ENCODE data around the gene SRP68. TPM values are rescaled to one million over a fixed set of nuclear protein-coding genes. Genes with fewer than 3 reads are reported as not detected.

The SRP68 gene
- total and polyA plus RNA-seq, 4 donors, result 30.8 to 68.9 (median 57.0) TPM

DNA sequence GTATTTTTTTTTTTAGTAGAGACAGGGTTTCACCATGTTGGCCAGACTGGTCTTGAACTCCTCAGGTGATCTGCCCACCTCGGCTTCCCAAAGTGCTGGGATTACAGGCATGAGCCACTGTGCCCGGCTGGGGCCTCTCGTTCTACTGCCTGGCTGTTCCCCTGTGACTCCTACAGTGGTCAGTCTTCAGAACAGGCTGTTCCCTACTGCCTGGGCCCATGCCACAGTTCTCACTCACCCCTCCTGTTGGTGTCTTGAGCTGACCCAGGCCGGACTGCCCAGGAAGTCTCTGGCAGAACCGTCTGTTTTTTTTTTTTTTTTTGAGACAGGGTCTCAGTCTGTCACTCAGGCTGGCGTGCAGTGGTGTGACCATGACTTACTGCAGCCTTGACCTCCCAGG, 68.4 kb downstream of the SRP68 start:
- peaks cover 0 to 20% (median 1%) of the 10 kb centered on the region in 4 donors for H3K36me3 ChIP-seq (ENCODE audit: control insufficient read depth in 4 of 4, insufficient read depth in 4 of 4, low read length in 4 of 4)
- no peak overlapping the region for H3K4me3 ChIP-seq
- WGBS, 2 donors, result 77 to 81% methylated on average over 6 of the region's 6 CpGs
- TF ChIP-seq, protein P1, sequence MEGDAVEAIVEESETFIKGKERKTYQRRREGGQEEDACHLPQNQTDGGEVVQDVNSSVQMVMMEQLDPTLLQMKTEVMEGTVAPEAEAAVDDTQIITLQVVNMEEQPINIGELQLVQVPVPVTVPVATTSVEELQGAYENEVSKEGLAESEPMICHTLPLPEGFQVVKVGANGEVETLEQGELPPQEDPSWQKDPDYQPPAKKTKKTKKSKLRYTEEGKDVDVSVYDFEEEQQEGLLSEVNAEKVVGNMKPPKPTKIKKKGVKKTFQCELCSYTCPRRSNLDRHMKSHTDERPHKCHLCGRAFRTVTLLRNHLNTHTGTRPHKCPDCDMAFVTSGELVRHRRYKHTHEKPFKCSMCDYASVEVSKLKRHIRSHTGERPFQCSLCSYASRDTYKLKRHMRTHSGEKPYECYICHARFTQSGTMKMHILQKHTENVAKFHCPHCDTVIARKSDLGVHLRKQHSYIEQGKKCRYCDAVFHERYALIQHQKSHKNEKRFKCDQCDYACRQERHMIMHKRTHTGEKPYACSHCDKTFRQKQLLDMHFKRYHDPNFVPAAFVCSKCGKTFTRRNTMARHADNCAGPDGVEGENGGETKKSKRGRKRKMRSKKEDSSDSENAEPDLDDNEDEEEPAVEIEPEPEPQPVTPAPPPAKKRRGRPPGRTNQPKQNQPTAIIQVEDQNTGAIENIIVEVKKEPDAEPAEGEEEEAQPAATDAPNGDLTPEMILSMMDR (IDR thresholded peaks at IDR 0.05; ENCODE audit: control extremely low read depth, extremely low read depth), result no peak
- peaks cover 0 to 3% (median 0%) of the 10 kb centered on the region in 5 donors for H3K4me1 ChIP-seq (ENCODE audit: control insufficient read depth in 5 of 5, insufficient read depth in 5 of 5, low read length in 5 of 5)
- H3K9ac ChIP-seq (ENCODE audit: insufficient read depth in 1 of 2, low read length in 2 of 2), result no peak overlapping the region
- no peak for DNase-seq
- no peaks in the 10 kb centered on the region for H3K27me3 ChIP-seq (ENCODE audit: control insufficient read depth in 3 of 3, insufficient read depth in 3 of 3, low read length in 2 of 3)
- H3K27ac ChIP-seq (ENCODE audit: low read depth in 1 of 2, low read length in 1 of 2), result no peak overlapping the region
- no peak for ATAC-seq (ENCODE audit: insufficient read depth, low FRiP score)
- no peaks in the 10 kb centered on the region for H3K9me3 ChIP-seq (ENCODE audit: control insufficient read depth in 4 of 4, insufficient read depth in 3 of 4, low read length in 3 of 4)

DNA sequence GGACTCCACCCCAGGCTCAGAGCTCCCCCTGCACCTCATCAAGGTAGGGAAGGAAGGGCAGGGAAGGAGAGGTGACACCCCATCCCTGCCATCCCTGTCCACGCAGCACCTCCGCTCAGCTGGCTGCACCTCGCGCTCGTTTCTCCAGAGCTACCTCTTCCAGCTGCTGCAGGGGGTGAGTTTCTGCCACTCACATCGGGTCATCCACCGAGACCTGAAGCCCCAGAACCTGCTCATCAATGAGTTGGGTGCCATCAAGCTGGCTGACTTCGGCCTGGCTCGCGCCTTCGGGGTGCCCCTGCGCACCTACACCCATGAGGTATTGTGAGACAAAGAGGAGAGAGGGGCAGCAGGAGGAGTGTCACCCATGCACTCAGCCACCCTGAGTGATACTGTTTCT, 70.2 kb downstream of the SRP68 start:
- ATAC-seq (ENCODE audit: insufficient read depth, low FRiP score), result no peak
- Histone ChIP-seq H3K27me3 (ENCODE audit: control insufficient read depth in 3 of 3, insufficient read depth in 3 of 3, low read length in 2 of 3) (no peaks in the 10 kb centered on the region), H3K27ac (ENCODE audit: low read depth in 1 of 2, low read length in 1 of 2) (no peak overlapping the region), H3K36me3 (ENCODE audit: control insufficient read depth in 4 of 4, insufficient read depth in 4 of 4, low read length in 4 of 4) (peaks cover 0 to 20% (median 1%) of the 10 kb centered on the region in 4 donors), H3K9ac (ENCODE audit: insufficient read depth in 1 of 2, low read length in 2 of 2) (no peak overlapping the region), H3K9me3 (ENCODE audit: control insufficient read depth in 4 of 4, insufficient read depth in 3 of 4, low read length in 3 of 4) (no peaks in the 10 kb centered on the region), H3K4me1 (ENCODE audit: control insufficient read depth in 5 of 5, insufficient read depth in 5 of 5, low read length in 5 of 5) (peaks cover 0 to 3% (median 0%) of the 10 kb centered on the region in 5 donors), H3K4me3 (no peak overlapping the region)
- 97 to 98% methylated on average over 12 of the region's 12 CpGs for WGBS, 2 donors
- no peak for DNase-seq
- TF ChIP-seq, protein P1 (IDR thresholded peaks at IDR 0.05; ENCODE audit: control extremely low read depth, extremely low read depth), result no peak

DNA sequence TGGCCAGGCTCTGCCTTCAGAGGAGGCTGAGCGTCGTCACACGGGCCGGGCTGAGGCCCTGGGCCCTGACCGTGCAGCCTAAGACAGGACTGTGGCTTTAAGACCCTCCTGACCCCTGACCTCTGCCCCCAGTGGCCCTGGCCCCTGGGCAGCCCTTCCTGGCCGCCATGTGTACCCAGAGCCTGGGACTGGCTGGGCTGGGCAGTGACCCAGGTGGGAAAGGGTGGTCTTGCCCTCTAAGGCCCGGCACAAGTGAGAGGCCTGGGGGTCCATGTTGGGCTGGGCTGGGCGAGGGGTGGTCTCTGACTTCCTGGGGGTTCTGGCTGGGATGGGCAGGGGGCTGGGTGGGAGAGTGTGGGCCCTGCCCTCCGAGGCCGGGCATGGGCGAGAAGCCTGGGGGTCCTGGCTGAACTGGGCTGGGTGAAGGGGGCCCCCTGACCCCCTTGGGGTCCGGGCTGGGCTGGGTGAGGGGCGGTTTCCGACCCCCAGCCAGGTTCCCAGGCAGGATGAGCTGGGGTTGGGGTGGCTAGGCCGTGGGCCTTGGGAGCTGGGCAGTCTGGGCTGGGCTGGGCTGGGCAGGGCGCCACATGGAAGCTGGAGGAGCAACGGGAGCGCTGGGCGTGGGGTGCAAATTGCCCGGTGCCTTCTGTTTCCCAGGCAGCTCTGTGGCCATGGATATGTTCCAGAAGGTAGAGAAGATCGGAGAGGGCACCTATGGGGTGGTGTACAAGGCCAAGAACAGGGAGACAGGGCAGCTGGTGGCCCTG, 71.4 kb downstream of the SRP68 start, which contains the start of gene CDK3:
Gene CDK3 (plus strand): TSS at position 101 of the 767 bp plus-strand sequence. CDS start 571 bp downstream, at position 672.
- H3K9ac ChIP-seq (ENCODE audit: insufficient read depth in 1 of 2, low read length in 2 of 2), result no peak within 1 kb of the TSS
- TF ChIP-seq, protein P1 (IDR thresholded peaks at IDR 0.05; ENCODE audit: control extremely low read depth, extremely low read depth), result no peak
- peaks cover 0 to 20% (median 1%) of the 10 kb centered on the region in 4 donors for H3K36me3 ChIP-seq (ENCODE audit: control insufficient read depth in 4 of 4, insufficient read depth in 4 of 4, low read length in 4 of 4)
- peaks cover 0 to 6% (median 3%) of the 10 kb centered on the region in 5 donors for H3K4me1 ChIP-seq (ENCODE audit: control insufficient read depth in 5 of 5, insufficient read depth in 5 of 5, low read length in 5 of 5)
- no peaks in the 10 kb centered on the region for H3K9me3 ChIP-seq (ENCODE audit: control insufficient read depth in 4 of 4, insufficient read depth in 3 of 4, low read length in 3 of 4)
- no peak for DNase-seq
- H3K27ac ChIP-seq (ENCODE audit: low read depth in 1 of 2, low read length in 1 of 2), result no peak within 1 kb of the TSS
- H3K4me3 ChIP-seq, result no peak within 1 kb of the TSS
- WGBS, 2 donors, result 90 to 93% methylated on average over 20 to 21 of the region's 21 CpGs
- ATAC-seq (ENCODE audit: insufficient read depth, low FRiP score), result no peak
- no peaks in the 10 kb centered on the region for H3K27me3 ChIP-seq (ENCODE audit: control insufficient read depth in 3 of 3, insufficient read depth in 3 of 3, low read length in 2 of 3)

Measured in lung (tissue), 12 donors.